GM12864 (cell line): ENCODE data around the gene DCUN1D2.

Source experiments
- DNase-seq: peaks from one replicate; pipeline ENCODE4 v3.0.0-alpha.2; 2011; ENCODE audit warnings: low read depth
- H3K4me3 ChIP-seq: 2 replicates; pipeline ENCODE4 v1.5.1; 2011; ENCODE audit warnings: mild to moderate bottlenecking, low read depth, low read length, control low read depth
- TF ChIP-seq, protein P1 (sequence below): IDR thresholded peaks from 2 replicates; pipeline ENCODE4 v1.5.1; 2011; ENCODE audit warnings: low read depth, mild to moderate bottlenecking, moderate library complexity, low read length, control low read depth, inconsistent platforms; ENCODE audit errors: missing control alignments

The DCUN1D2 gene

DNA sequence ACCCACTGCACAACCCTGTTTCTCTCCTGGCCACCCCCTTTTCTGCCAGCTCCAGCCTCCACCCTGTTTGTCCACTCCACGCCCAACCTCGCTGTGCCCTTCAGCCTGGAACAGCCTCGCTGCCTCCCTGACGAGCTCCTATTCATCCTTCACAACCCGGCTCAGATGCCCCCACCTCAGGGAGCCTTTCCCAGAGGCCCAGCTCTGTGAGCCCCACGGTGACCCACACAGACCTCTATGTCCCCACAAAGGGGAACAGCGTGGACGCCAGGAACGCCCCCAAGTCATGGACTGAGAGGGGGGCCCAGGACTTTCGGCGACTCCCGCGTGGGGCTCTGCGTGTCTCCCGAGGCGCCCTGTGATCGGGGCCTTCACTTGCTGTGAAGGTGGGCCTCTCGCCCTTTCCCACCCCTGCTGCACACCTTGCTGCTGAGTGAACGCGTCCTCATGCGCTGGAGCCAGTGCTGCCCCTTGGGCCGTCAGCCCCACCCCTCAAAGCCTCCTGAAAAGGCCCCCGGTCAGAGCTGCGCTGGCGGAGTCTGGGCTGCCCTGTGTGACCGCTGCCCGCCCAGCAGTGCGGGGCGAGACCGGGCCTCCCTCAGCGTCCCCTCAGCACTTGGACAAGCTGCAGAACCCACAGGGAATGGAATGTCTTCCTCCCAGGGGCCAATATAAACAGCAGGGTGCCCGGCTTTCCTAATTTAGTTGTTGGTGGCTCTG is 77.2 kb downstream of the DCUN1D2 start:
- TF ChIP-seq, protein P1, sequence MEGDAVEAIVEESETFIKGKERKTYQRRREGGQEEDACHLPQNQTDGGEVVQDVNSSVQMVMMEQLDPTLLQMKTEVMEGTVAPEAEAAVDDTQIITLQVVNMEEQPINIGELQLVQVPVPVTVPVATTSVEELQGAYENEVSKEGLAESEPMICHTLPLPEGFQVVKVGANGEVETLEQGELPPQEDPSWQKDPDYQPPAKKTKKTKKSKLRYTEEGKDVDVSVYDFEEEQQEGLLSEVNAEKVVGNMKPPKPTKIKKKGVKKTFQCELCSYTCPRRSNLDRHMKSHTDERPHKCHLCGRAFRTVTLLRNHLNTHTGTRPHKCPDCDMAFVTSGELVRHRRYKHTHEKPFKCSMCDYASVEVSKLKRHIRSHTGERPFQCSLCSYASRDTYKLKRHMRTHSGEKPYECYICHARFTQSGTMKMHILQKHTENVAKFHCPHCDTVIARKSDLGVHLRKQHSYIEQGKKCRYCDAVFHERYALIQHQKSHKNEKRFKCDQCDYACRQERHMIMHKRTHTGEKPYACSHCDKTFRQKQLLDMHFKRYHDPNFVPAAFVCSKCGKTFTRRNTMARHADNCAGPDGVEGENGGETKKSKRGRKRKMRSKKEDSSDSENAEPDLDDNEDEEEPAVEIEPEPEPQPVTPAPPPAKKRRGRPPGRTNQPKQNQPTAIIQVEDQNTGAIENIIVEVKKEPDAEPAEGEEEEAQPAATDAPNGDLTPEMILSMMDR: no peak
- DNase-seq: no peak
- no peak overlapping the region for H3K4me3 ChIP-seq

DNA sequence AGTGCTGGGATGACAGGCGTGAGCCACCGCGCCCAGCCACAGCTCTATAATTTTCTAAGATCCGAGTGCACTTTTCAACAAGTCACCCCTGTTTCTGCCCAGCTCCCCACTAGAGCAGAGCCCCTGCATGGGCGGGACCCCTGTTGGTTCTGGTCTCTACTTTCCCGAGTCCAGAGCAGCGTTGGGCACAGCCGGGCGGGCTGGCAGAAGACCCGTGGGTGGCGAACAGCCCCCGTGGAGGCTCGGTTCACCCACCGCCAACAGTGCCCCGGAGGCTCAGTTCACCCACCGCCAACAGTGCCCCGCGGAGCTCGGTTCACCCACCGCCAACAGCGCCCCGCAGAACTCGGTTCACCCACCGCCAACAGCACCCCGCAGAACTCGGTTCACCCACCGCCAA is 78.1 kb downstream of the DCUN1D2 start:
- TF ChIP-seq, protein P1: no peak
- no peak overlapping the region for H3K4me3 ChIP-seq
- no peak for DNase-seq

DNA sequence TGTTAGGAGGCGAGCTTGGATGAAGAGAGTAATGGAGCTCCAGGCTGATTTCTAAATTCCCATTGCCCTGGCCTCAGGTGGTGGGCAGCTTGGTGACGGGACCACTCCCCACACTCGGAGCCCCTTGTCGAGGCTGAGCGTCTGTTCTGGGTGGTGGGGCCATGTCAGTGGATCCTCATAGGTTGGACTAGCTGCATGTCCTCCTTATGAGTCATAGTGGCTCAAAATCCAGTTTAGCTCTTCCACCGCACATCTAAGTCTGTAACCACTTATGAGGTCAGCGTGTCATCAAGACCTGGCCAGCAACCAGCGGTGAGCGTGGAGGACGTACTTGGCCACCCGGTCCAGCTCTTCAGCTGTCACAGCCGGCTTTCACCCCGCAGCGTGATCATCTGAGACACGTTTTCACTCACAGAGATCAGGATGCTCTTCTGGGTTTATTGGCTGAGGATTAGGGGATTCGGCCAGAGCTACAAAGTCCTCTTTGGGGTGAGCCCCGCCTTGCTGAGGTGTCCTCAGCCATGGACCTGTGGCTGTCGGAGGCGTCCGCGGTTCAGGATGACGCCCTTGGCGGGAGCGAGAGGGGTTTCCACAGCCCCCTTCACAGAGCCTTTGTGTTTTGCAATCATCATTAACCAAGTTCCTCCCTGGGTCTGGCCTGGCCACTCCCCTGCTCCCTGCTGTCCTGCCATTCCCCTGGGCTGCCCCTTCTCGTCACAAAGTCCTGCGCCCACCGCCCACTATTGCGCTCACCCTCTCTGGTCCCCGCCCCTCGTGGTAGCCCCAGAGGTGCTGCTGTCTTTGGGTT is 79.1 kb downstream of the DCUN1D2 start:
- no peak for DNase-seq
- TF ChIP-seq, protein P1: no peak
- no peak overlapping the region for H3K4me3 ChIP-seq

DNA sequence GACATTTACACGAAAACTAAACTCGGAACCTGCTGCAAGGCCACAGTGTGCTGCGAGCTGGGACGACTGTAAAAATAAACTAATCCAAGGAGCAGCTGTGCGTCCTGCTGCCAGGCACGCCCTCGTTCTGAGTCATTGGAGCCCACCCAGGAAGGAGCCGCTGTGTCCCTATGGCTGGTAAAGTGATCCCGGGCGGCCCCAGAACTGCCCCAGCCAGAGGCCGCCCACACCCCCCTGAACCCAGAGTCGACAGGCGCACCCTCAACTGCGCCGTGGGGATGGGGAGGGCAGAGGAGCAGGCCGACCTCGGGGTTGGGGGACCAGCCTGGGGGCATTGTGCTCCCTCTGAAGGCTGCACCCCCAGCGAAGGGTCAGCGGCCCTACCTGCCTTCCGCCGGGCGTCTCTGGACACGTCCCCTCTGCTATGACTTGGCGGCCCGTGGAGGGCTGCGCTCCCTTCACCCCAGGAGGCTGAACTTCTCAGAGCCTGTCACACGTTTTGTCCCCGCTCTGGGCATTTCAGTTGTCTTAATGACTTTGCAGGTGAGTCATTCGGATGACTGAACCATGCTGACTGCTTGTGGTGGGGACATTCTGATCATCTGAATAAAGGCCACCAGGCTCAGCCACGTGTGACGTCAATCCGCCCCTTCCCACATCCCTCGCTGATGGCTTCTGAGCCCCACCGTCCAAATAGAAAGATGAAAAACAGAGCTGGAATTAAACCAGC is 79.9 kb downstream of the DCUN1D2 start:
- DNase-seq: no peak
- no peak overlapping the region for H3K4me3 ChIP-seq
- TF ChIP-seq, protein P1: no peak

DNA sequence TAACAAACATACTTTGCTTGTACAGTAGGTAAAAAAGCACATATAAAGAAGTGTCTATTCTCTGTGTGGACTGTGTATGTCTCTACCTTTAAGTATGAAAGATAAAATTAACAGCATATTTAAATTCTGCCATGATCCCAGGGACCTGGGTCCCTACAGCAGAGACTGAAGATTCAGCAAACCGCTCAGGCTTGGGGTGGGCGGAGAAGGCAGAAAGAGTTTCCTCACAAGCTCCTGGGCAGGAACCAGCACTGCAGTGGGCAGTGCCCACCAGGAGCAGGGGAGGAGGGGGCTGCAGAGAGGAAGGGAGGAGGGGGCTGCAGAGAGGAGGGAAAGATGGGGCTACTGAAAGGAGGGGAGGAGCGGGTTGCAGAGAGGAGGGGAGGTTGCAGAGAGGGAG is 81.9 kb downstream of the DCUN1D2 start:
- DNase-seq: no peak
- H3K4me3 ChIP-seq: no peak overlapping the region
- TF ChIP-seq, protein P1: no peak

DNA sequence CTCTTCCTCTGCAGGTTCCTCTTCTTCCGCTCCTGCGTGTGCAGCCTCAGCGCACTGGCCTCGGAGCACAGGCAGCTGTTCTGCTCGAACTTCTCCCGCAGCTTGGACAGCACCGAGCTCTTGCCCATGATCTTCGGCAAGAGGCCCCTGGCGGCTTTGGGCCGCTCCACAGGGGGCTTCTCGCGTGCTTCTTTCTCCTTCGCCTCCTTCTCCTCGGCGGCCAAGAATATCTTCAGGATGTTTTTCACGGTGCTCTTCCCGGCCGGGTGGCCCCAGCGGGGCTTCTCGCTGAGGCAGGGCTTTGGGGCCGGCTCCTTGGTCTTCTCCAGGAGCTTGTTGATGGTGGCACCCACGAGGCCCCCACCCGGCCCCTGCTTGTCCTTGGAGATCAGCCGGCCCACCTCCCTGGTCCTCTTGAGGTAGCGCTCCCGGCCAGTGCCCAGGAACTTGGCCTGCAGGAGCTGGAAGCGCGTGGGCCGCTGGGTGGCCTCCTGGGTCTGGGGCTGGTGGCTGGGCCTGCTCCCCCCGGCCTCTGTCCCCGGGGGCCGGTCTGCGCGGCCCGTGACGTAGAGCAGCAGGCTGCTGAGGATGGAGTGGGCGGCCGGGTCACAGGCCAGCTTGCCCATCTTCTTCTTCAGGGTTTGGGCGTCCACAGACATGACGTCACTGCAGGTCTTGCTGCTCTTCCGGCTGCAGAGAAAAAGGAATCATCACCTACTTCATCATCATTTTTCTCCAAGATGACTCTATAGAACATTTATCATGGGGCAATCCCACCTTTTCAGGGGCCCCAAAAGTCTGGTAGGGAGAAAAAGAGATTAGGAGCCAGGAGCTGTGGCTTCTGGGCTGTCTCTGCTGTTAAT is 82.7 kb downstream of the DCUN1D2 start:
- no peak for DNase-seq
- TF ChIP-seq, protein P1: no peak
- H3K4me3 ChIP-seq: peak overlapping the region; percentile 26; the same call in 1 of the 2 replicates
